AG08396 (cell line): ENCODE measurements around the gene ITFG2.

ENCODE experiments used
- DNase-seq: peaks from one replicate; pipeline ENCODE4 v3.0.0; 2012; ENCODE audit warnings: low spot score, mixed read lengths

The ITFG2 gene

DNA sequence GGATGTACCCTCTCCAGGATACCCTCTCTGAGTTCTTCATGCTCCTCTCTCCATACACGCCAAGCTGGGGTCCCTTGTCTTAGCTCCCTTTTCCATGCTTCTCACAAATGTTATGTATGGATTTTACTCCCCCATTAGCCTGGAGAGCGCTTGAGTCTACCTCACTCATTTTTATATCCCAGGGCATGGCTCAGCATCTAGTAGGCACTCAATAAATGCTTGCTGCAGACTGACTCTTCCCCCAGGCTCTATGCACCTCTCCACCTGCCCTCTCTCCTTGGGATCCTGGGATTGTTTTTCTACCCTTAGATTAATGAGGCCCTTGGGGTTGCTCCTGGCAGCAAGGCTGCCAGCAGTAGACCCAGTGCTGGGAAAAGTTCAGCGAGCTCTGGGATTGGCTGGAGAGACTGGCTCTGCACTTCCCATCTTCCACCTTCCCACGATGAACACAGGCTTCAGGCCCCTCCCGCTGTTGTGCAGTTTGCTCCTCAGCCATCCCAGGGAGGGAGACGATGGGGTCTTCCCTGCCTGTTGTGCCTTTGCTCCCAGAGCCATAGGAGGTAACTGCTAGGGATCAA, 20.2 kb downstream of the ITFG2 start:
- DNase-seq, result no peak

DNA sequence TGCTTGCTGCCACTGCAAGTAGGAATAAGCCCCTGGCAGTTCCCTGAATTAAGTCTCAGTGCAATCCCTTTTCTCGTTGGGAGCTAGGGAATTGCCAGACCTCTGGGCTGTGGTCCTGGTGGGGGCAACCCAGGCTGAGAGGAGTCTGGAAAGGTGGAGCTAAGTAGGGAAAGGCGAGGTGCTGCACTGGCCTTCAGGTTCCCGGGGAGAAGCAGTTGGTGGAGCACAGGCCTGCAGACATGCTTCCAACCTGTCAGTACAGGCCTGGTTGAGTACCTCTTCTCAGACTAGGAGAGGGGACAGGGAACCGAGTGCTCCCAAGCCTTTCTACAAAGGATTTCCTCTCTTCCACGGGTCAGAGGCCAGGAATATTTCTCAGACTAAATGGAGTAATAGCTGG, 20.9 kb downstream of the ITFG2 start:
- no peak for DNase-seq

DNA sequence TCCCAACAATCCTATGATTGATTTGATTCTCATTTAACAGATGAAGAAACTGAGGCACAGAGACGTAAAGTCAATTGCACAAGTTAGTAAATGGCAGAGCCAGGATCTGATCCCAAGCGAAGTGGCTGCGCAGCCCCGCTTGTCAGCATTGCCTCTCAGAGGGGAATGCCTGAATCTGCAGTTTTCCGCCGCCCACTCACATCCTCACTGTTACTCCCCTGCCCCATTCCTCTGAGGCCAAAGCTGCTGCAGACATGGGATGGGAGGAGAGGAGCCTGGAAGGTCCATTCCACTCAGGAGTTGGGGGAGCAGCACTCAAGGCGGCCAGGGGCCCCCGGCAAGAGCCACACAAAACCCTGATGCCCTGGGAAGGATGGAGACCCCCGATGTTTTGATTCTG, 21.3 kb downstream of the ITFG2 start:
- DNase-seq, result no peak

DNA sequence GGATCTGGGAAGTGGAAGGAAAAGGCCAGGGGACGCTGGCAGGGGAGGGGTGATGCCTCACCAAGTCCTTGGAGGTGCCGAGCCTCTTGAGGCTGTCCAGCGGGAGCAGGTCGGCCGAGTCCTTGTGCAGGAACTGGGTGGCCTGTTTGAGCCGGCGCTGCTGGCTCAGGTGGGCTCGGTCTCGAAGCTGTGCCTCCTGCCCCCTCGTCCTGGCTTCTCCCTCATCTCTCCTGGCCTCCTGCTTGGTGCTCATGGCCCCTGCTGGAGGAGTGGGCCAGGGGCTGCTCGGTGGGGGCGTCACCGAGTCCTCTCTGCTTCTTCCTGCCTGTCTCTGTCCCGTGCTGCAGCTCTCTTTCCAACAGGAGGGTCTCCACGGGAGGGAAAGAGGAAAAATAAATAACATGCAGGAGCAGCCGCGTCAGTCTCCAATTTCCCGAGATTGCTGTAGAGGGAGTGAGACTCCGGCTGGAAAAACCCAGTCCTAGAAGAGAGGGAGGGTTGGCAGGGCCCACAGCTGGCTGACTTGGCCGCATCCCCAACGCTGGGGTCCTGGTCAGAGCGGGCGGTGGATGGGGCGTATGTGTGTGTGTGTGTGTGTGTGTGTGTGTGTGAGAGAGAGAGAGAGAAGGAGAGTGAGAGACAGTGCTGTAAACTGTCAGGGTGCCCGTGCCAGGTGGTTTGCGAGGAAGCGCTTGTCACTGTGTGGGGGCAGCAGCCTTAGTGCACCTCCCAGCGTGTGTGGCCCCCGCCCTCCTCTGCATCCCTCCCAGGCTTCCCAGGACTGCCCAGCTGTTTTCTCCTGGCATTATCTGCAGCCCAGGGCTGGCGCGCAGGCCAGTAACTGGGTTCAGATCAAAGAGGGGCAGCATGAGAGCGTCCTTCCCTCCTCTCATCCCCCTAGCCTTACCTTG, 22.4 kb downstream of the ITFG2 start, which contains the start of gene NRIP2:
Gene NRIP2 (minus strand): TSS at position 455 of the 911 bp plus-strand sequence. CDS start 52 bp downstream, at position 403.
- DNase-seq, result peak; percentile 55

DNA sequence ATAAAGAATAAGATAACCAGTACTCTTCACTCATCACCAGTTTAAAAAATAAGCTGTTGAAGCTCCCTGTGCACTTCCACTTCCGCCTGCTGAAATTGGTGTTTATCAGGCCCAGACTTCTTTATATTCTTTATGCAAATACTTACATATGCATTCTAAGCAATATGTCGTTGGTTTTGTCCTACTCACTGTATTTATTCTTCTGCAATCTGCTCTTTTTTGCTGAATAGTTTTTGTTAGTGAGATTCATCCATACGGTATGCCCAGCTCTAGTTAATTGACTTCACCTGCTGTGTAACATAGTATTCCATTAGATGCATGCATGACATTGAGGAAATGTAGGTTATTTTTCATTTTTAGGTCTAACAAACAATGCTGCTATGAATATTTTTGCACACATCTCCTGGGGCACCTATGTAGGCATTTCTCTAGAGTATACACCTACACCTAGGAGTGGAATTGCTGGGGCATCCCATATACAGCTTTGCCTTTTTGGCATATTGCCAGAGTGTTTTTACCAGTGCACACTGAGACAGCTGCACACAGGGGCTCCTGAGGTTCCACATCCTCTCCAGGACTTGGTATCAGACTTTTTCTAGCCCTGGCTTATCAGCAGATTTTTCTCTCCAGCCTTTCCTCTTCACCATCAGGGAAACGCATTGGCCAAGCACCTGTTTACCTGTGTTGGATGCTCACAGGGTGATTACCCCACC, 23.4 kb downstream of the ITFG2 start:
- DNase-seq, result no peak

DNA sequence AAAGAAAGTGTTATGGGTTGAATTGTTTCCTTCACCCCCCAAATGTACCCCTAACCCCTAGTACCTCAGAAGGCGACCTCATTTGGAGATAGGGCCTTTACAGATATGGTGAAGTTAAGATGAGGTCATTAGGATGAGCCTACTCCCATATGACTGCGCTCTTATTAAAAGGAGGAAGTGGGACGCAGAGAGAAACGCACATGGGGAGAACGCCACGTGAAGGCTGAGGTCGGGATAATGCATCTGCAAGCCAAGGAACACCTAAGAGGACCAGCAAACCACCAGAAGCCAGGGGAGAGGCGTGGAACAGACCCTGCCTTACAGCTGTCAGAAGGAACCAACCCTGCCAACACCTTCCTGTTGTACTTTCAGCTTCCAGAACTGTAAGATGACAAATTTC, 24.1 kb downstream of the ITFG2 start:
- DNase-seq, result no peak

DNA sequence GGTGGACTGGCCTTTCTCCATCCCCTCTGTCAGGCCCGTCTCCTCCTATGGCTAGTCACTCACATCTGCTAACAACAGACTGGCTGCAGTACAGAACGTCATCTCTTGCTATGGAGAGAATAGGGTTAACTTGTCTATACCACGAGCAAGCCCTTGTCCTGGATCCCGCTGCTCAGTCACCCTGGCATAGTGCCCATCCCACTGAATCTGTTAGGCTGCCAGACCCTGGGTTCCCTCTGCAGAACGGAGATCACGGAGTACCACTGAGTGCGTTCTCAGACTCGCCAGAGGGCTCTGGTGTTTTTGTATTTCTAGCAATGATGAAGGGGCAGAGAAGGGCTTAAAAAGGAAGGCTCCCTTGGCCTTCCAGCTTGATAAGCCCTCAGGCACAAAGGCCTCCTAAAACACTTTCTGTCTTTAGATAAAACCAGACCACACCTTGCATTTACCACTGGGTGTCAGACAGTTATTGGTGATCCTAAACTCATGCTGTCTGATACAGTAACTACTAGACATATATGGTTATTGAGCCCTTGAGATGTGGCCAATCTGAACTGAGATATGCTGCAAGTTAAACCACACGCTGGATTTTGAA, 28.7 kb downstream of the ITFG2 start:
- DNase-seq, result no peak

DNA sequence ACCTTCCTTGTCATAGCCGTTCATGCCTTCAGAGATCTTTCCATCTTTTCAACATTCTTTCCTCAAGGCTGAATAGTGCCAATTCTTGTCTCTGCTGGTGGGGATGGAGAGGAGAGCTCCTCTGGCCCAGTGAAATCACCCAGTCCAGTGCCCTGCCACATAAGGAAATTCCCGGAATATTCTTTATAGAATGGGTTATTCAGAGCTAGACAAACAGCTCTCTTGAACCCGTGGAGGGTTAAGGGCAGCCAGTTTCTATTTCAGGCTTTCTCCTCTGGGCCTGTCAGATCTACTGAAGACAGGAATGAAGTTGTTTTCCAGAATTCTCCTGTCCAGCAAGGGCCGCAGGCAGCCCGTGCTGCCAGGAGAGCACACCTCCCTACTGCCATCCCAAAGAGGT, 30.5 kb downstream of the ITFG2 start:
- no peak for DNase-seq

DNA sequence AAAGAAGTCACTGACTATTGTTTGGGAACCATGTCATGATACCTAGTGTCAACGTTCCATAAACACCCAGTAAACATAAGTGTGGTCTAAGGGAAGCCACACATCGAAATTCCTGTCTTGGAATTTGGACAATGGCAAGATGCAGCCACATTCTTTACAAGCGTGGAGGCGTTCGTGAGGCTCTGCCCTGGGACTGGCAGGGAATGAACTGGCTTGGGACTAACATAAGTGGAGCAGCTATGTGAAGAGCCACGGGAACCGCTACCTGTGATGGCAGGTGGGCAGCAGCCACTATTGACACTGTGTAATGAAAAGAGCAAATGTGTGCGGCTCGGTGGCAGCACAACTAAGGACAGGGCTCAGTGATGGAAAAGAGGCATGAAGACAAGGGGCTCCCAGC, 32.3 kb downstream of the ITFG2 start:
- peak; percentile 29 for DNase-seq

DNA sequence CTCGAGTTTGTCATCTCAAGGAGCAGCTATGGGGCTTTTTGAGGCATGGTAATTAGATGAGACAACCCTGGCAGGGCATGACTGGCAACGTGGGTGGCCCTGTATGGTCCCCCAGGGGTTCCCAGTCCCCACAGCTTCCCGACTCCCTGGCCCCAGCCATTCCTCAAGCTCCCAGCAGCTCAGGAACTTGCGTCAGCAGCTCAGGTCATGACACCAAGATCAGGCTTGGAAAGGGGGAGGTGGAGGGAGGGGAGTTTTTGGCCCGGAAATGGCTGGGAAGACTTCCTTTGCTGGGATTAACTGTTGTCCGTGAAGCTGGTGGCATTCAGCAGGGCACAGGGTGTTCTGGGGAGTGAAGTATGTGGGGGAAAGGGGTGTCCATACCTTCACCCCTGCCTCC, 32.8 kb downstream of the ITFG2 start:
- DNase-seq, result peak; percentile 56

DNA sequence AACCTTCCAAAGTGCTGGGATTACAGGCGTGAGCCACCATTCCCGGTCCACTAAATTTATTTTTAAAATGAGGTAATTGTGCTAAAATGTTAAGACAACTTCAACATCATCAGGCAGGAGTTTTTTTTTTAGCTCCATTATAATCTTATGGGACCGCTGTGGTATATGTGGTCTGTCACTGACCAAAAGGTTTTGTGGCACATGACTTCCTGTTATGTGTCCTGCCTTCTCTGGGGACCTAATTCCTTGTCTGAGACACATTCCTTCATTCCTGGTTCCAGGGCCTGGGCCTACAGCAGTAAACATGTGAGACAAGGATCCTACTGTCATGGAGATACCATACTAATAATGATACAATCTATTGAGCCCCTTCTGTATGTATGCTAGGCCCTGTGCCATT, 39.5 kb downstream of the ITFG2 start:
- DNase-seq, result no peak

DNA sequence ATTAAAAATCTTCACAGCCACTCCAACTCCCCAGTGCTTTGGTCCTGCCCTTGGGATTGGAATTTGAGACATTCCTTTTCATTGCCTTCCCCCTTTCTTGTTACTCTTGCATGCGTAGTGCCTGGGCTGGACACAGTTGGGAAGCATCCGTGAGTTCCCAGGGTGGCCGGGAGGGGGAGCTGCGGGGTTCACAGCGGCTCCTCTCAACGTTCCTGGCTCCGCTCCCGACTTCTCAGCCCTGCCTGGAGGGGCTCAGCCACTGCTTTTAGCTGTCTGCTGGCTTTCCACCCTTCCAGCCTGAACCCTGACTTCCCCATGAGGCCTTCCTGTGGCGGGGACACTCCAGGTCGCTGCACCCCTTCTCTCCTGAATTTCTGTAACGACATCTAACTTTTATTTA, 41.2 kb downstream of the ITFG2 start:
- DNase-seq, result peak; percentile 92

DNA sequence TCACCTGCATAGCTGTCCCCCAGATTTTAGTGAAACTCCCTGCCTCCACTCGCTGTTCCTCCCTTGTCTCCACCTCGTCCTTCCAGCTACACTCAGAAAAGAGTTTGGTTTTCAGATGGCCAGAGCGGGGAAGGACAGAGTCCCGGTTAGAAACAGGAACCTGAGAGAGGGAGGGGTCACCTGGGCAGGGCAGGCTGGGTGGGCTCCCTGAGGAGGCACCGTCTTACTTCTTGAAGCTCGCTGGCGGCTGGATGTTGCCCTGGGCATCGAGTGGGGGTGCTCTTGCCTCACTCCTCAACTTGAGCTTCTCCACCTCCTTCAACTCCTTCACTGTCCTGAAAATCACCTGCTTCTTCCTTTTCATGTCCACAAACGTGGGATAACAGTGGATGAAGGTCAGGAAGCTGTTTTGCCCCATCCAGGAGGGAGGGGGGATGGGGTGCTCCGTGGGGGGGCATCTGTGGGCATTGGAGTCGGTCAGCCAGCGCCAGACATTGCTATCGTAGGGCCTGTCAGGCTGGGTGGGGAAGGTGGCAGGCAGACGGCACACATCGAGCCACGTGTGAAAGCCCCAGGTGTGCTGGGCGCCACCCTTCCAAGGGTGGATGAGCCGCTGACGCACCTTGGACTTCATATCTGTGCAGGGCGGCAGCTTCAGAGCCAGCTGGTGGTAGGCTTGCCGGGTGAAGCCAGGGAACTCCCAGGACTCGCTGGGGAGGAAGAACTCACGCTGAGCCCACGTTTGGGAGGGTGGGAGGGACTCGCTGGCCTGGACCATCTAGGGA, 42.4 kb downstream of the ITFG2 start:
- no peak for DNase-seq

DNA sequence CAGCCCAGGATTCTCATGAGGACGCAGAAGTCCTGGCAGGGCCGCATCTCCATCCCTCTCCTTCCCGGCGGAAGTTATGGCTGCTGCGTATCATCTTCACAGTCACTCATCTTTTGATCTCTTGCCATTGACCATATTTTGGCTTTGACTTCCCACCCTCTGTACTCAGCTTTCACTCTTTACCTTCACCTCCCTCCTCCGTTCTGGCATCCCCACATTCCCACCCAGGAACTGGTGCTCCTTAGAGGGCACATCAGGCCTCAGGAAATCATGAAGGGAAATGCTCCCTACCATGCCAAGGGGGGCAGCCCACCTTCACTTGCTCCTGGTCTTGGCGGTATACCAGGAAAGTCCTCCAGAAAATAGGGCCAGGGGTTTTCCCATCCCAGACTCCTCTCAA, 43.1 kb downstream of the ITFG2 start:
- DNase-seq, result no peak

DNA sequence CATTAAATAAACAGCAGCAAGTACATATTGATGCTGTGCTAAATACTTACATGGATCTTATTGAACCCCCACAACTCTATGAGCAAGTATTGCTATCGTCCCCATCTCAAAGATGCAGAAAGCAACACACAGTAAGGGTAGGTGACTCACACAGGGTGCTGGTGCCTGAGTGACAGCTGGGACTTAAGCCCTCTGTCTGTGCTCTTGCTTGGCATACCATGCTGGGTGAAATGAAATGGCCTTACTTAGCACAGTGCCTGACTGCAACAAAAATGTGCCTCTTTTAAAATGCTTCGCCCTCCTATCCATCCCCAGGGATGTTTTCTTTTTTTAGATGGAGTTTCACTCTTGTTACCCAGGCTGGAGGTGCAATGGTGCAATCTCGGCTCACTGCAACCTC, 43.6 kb downstream of the ITFG2 start:
- DNase-seq, result no peak

DNA sequence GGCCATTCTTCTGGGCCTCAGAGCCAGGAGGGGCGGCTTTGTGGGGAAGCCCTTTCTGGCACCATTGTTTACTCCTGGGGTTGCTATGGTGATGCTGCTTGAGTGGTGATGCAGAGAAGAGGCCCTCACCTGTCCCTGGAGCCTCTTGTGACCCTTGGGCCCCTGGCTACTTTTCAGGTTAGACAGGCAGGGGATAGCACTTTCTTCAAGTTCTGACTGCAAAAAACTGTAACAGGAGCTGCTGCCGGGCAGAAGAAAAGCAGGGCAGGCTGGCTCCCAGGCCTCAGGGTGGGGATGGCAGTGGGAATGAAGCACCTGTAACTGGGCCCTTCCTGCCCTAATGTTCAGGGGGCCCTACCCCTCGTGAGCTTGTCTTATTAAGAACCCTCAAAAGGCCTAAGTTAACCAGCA, 44.6 kb downstream of the ITFG2 start, which contains the start of gene TEX52:
Gene TEX52 (minus strand): TSS at position 19 of the 411 bp plus-strand sequence. CDS start 13 bp downstream, at position 6.
- DNase-seq, result no peak

DNA sequence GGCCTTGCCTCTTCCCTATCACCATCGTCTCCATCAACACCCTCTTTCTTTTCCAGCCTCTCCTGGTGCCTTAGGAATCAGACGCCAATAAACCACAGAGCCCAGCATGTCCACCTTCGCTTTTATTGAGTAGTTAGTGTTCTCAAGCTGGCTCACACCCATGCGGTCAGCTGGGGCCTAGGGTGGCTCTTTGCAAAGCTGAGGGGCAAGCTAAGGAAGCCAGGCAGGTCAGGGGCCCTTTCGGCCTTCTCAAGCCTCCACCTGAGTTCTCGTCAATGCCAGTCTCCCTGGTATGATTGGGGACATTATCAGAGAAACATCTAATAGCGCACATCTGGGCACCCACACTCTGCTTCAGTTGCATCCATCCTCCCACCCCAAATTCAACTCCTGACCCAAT, 45.1 kb downstream of the ITFG2 start:
- no peak for DNase-seq

DNA sequence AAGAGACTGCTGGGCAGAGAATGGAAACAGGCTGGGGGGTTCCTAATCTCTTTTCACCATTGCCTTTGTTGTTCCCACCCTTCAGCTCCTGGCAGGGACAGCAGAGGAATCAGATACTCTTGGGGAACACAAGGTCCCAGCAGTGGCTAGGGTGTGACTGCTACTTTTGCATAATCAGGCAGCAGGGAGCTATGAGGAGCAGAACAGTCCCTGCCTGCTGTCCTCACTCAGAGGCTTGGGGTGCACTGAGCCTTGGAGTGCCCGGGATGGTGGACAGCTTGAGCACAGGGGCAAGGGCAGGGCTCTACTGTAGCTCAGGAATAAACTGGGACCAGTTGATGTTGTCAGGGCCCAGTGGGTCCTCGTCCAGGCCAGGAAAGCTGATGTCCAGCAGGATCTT, 45.9 kb downstream of the ITFG2 start:
- DNase-seq, result no peak

DNA sequence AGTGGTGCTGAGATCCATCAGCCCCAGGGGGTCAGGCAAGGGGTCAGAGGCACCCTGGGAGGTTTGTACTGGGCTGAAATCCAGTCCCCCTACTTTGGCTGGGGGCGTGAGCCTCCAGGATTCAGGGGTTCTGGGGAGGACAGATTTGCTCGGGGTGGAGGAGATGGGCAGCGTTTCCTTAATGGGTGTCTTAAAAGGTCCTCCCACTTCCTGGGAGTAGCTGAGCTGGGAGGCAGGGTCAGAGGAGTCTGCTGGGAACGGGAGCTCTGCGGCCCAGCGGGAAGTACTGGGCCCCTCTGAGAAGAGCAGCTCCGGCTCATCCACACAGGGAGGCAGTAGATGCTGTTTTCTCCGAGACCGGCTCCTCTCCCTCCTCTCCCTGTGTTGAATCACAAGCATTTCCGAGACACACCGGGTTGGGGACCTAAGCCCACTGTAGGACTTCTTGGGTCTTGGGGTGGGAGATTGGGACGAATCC, 46.5 kb downstream of the ITFG2 start:
- no peak for DNase-seq

DNA sequence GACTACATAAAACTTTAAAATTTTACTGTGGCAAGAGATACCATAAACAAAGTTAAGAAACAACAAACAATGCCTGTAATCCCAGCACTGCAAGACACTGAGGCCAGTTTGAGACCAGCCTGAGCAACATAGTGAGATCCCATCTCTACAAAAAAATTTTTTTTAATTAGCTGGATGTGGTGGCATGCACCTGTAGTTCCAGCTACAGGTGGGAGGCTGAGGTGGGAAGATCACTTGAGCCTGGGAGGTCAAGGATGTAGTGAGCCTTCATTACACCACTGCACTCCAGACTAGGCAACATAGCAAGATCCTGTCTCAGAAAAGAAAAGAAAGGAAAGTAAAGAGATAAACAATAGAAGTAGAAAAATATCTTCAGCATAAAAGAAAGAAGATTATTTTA, 47.7 kb downstream of the ITFG2 start:
- no peak for DNase-seq

DNA sequence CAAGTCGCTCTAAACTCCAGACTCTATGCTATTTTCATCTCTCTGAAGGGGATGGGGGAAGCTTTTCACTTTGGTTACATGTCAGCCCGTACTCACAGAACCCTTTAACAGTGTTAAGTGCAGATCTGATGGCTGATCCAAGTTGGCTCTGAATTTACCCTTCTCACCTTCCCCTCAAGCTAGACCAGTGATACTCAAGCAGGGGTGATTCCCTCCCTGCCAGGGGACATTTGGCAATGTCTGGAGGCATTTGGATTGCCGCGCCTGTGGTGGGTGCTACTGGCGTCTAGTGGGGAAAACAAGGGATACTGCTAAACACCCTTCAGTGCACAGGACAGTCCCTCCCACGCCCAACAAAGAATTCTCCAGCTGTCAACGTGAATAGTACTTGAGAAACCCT, 50.4 kb downstream of the ITFG2 start:
- no peak for DNase-seq
